GM12878 (cell line): ENCODE results near the gene CEP19. TPM values are rescaled to one million over a fixed set of nuclear protein-coding genes. Genes with fewer than 3 reads are reported as not detected.

Source experiments
- ATAC-seq: fragments of 200-7000 bp; cut with Tn5 transposase; 3 replicates; pipeline ENCODE4 v1.9.1; 2020; ENCODE audit warnings: mild to moderate bottlenecking, moderate library complexity
- BruUV-seq: library from RNA; stranded (reverse); fragments of 400-500 nt; replicated peaks from 2 replicates; lab custom pipeline; 2021; lab: Mats Ljungman, UMichigan
- CTCF ChIA-PET: fragments of 300-600 bp; sonication (Branson Sonifier 250); formaldehyde crosslinking; extraction: SDS; loops from one replicate; lab custom pipeline; 2021; ENCODE audit warnings: inconsistent platforms; lab: Yijun Ruan, JAX
- POLR2A ChIA-PET: fragments of 350-600 bp; formaldehyde crosslinking; extraction: SDS; loops from one replicate; lab custom pipeline; 2021; ENCODE audit warnings: inconsistent platforms; lab: Charles Lee
- RAD21 ChIA-PET: fragments of 300-600 bp; sonication (Branson Sonifier 250); formaldehyde crosslinking; loops from one replicate; lab custom pipeline; 2023; ENCODE audit warnings: antibody characterized with exemption; ENCODE audit not compliant: unreplicated experiment; lab: Charles Lee
- SMC1A ChIA-PET: fragments of 300-600 bp; sonication (Branson Sonifier 250); formaldehyde crosslinking; loops from one replicate; lab custom pipeline; 2023; ENCODE audit not compliant: unreplicated experiment, uncharacterized antibody; lab: Charles Lee
- DNase-seq: peaks from one replicate; pipeline ENCODE4 v3.0.0-alpha.2; 2011; ENCODE audit warnings: low read depth, low spot score
- FAIRE-seq: peaks from 3 replicates; lab custom pipeline; 2011; peaks lifted over from hg19 to GRCh38; lab: Jason Lieb, UNC
- H2AFZ ChIP-seq: 2 replicates; pipeline ENCODE4 v1.6.0; 2011; ENCODE audit warnings: low read depth, low read length, control low read depth; ENCODE audit not compliant: control insufficient read depth
- H3K27ac ChIP-seq: 2 replicates; pipeline ENCODE4 v1.5.1; 2011; ENCODE audit warnings: control low read depth; ENCODE audit not compliant: control insufficient read depth, insufficient read depth
- H3K27me3 ChIP-seq, 2 experiments: replicated peaks in 1 of 2; 2 replicates each; pipeline versions ENCODE4 v1.6.0 to v1.6.1; 2011; ENCODE audit warnings: low read length in 1 of 2; ENCODE audit not compliant: control insufficient read depth in 2 of 2, insufficient read depth in 2 of 2
- H3K36me3 ChIP-seq, 2 experiments: 2 replicates each; pipeline ENCODE4 v1.5.1; 2011; ENCODE audit warnings: low read length in 1 of 2; ENCODE audit not compliant: control insufficient read depth in 2 of 2, insufficient read depth in 2 of 2
- H3K4me1 ChIP-seq: 2 replicates; pipeline ENCODE4 v1.6.1; 2011; ENCODE audit warnings: mild to moderate bottlenecking, low read length, moderate library complexity, mixed read lengths; ENCODE audit not compliant: control insufficient read depth, insufficient read depth
- H3K4me2 ChIP-seq: 2 replicates; pipeline ENCODE4 v1.6.0; 2011; ENCODE audit warnings: control low read depth; ENCODE audit not compliant: control insufficient read depth, insufficient read depth
- H3K4me3 ChIP-seq: fragments of 200-600 bp; sonication (generic); 2 replicates; pipeline ENCODE4 v1.5.1; 2016
- H3K79me2 ChIP-seq: 2 replicates; pipeline ENCODE4 v1.6.0; 2011; ENCODE audit warnings: low read length; ENCODE audit not compliant: control insufficient read depth, insufficient read depth
- H3K9ac ChIP-seq: 2 replicates; pipeline ENCODE4 v1.8.0; 2011; ENCODE audit warnings: low read length, control low read depth, mixed read lengths; ENCODE audit not compliant: control insufficient read depth, insufficient read depth
- H3K9me3 ChIP-seq: replicated peaks from 3 replicates; pipeline ENCODE4 v1.5.1; 2011; ENCODE audit warnings: mild to moderate bottlenecking, low read length; ENCODE audit not compliant: control insufficient read depth, insufficient read depth
- H4K20me1 ChIP-seq: 2 replicates; pipeline ENCODE4 v1.6.0; 2011; ENCODE audit not compliant: control insufficient read depth, insufficient read depth
- WGBS: methylation state at CpG from one replicate; pipeline ENCODE4 v1.1.6; 2016; ENCODE audit warnings: low lambda C conversion rate; ENCODE audit not compliant: insufficient replicate concordance, insufficient coverage; ENCODE audit errors: missing lambda C conversion rate; 5-methylcytosine and 5-hydroxymethylcytosine counted together
- in situ Hi-C: fragments of 300-500 bp; cut with MboI; formaldehyde crosslinking; loops from 9 replicates; pipeline ENCODE4 v1.14.3; 2018; ENCODE audit warnings: mixed read lengths
- intact Hi-C: fragments of 100-400 bp; cut with micrococcal nuclease; formaldehyde crosslinking; loops from one replicate; pipeline ENCODE4 v1.14.2; 2022; ENCODE audit not compliant: unreplicated experiment
- polyA plus RNA-seq, 11 experiments: library from polyadenylated mRNA; depleted of rRNA in 4 of 11; unstranded in 6 of 11; stranded (reverse) in 5 of 11; fragments of >200 nt; fragmentation: Nextera tagmentation in 4 of 11; fragmentation: Illumina TruSeq in 1 of 11; extraction: Ambion mirVana in 4 of 11; extraction: Trizol in 1 of 11; gene quantifications; 1 replicate in 1 of 11; 2 replicates in 10 of 11; pipeline versions ENCODE4 v1.2.1 to v1.2.3, GENCODE V29; 2011 to 2016; ENCODE audit warnings: inconsistent platforms in 2 of 11, missing spikeins in 2 of 11, low read depth in 1 of 11
- total RNA-seq, 4 experiments: library from RNA; depleted of rRNA in 3 of 4; stranded (reverse); fragments of >200 nt in 3 of 4; fragmentation: Illumina TruSeq in 1 of 4; extraction: Trizol in 1 of 4; gene quantifications; 2 replicates each; pipeline versions ENCODE4 v1.2.1 to v1.2.3, GENCODE V29; 2013 to 2021
- TF ChIP-seq, protein P1 (sequence below): fragments of 450-650 bp; IDR thresholded peaks from 2 replicates; pipeline ENCODE4 v1.6.1; 2017; ENCODE audit warnings: mild to moderate bottlenecking, moderate library complexity

CEP19 gene
- total and polyA plus RNA-seq, 10 of the 15 experiments (the other 5 are each of a cell fraction or from before 2014, with no cell fraction given) = 1.9 to 5.9 (median 2.7) TPM

DNA sequence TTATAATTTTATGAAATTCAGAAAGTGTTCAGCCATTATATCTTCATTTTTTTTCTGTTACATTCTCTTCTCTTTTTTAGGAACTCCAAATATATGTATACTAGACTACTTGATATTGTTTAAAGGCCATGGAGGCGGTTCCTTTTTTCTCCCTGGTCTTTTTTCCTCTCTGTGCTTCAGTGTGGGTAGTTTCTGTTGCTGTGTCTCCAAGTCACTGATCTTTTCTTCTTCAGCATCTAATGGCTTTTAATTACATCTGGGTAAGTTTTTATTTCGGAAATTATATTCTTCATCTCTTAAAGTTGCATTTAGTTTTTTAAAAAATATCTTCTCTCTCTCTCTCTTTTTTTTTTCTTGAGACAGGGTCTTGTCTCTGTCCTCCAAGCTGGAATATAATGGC lies 9.0 kb upstream of the CEP19 start:
- POLR2A ChIA-PET = no interaction called here
- CTCF ChIA-PET = no interaction called here
- SMC1A ChIA-PET = no interaction called here

More for the DNA sequence above, 9.0 kb upstream of the CEP19 start:
- intact Hi-C loops = no loop called here
- no peaks in the 10 kb centered on the region for H3K27me3 ChIP-seq
- peaks cover 7% of the 10 kb centered on the region; the same call in 2 of the 3 replicates for H3K9me3 ChIP-seq
- DNase-seq (no peak), FAIRE-seq (no peak), ATAC-seq (no peak)
- no peak overlapping the region for H3K9ac ChIP-seq
- H2AFZ ChIP-seq = no peak overlapping the region
- peaks cover 0 to 6% of the 10 kb centered on the region in 2 experiments; a peak in 1 of 4 replicates for H3K36me3 ChIP-seq
- 72% methylated on average over 2 of the region's 2 CpGs for WGBS
- TF ChIP-seq, protein P1, sequence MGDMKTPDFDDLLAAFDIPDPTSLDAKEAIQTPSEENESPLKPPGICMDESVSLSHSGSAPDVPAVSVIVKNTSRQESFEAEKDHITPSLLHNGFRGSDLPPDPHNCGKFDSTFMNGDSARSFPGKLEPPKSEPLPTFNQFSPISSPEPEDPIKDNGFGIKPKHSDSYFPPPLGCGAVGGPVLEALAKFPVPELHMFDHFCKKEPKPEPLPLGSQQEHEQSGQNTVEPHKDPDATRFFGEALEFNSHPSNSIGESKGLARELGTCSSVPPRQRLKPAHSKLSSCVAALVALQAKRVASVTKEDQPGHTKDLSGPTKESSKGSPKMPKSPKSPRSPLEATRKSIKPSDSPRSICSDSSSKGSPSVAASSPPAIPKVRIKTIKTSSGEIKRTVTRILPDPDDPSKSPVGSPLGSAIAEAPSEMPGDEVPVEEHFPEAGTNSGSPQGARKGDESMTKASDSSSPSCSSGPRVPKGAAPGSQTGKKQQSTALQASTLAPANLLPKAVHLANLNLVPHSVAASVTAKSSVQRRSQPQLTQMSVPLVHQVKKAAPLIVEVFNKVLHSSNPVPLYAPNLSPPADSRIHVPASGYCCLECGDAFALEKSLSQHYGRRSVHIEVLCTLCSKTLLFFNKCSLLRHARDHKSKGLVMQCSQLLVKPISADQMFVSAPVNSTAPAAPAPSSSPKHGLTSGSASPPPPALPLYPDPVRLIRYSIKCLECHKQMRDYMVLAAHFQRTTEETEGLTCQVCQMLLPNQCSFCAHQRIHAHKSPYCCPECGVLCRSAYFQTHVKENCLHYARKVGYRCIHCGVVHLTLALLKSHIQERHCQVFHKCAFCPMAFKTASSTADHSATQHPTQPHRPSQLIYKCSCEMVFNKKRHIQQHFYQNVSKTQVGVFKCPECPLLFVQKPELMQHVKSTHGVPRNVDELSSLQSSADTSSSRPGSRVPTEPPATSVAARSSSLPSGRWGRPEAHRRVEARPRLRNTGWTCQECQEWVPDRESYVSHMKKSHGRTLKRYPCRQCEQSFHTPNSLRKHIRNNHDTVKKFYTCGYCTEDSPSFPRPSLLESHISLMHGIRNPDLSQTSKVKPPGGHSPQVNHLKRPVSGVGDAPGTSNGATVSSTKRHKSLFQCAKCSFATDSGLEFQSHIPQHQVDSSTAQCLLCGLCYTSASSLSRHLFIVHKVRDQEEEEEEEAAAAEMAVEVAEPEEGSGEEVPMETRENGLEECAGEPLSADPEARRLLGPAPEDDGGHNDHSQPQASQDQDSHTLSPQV = no peak
- H4K20me1 ChIP-seq = no peaks in the 10 kb centered on the region
- H3K79me2 ChIP-seq = no peaks in the 10 kb centered on the region
- no peak overlapping the region for H3K4me2 ChIP-seq
- H3K27ac ChIP-seq = no peak overlapping the region
- RAD21 ChIA-PET = no interaction called here
- H3K4me3 ChIP-seq = no peak overlapping the region
- in situ Hi-C loops = no loop called here
- BruUV-seq = no TSS peak
- no peaks in the 10 kb centered on the region for H3K4me1 ChIP-seq
